ENCODE measurements around the gene MDGA2.

The MDGA2 gene

GRCh38 chr14:47485421-47485820 lies 190.0 kb downstream of the MDGA2 start:
- no peak for DNase-seq (ENCODE audit: low read depth)

GRCh38 chr14:47483449-47483848 lies 192.0 kb downstream of the MDGA2 start:
- no peak for DNase-seq (ENCODE audit: low read depth)

DNA sequence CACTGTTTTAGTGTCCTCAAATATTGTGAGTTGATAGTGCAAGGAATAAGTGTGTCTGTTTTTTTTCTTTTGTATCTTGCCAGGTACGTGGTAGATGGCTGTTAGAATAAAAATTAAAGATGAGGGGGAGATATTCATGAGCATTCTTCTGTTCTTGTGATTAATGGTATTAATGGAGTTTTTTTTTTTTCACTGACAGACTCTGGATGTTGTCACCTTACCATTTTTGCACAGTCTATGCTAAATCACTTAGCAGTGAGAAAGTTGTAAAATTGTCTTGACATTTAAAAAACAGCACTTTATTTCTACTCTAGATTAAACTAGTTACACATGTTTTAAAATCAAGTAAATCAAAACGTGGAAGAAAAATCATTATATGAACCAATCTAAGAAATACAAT lies 204.3 kb downstream of the MDGA2 start:
- no peak for DNase-seq (ENCODE audit: low read depth)

- DNase-seq (ENCODE audit: low read depth): no peak
Observed at GRCh38 chr14:47466916-47467315, 208.5 kb downstream of the MDGA2 start.

DNA sequence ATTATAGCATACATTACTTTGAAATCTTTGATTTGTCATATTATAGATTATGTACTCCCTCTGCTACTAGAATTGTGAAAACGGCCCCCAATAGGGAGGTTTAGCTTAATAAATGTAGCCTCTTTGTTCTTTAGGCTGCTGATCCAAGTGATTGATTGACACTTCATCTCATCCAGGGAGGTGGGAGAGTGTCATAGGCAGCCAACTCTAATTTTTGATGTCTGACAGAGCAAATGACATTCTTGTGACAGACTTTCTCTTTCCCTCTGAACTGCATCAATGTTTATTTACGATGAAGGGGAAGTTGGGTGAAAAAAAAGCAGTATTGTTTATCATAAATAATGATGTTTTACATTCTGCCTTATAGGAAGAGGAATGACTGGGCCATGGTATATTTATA lies 221.4 kb downstream of the MDGA2 start:
- DNase-seq (ENCODE audit: low read depth): no peak

DNA sequence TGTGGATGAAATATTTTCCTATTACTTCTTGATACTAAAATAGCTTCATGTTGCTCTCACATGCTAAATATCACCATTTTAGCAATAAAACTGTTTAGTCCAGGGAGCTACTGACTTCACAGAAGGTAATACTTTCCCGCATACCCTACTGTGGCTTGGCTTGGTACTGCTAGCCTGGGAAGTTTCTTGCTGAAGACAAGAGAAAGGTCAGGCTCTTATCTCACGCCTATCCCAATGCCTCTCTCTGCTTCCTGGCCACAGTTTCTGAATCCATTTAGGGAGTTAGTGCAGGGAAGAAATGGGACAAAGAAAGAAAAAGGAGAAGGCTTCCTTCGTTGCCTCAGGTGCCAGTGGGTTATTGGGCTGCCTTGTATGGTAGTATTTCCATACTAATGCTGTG lies 228.3 kb downstream of the MDGA2 start:
- DNase-seq (ENCODE audit: low read depth): no peak

DNA sequence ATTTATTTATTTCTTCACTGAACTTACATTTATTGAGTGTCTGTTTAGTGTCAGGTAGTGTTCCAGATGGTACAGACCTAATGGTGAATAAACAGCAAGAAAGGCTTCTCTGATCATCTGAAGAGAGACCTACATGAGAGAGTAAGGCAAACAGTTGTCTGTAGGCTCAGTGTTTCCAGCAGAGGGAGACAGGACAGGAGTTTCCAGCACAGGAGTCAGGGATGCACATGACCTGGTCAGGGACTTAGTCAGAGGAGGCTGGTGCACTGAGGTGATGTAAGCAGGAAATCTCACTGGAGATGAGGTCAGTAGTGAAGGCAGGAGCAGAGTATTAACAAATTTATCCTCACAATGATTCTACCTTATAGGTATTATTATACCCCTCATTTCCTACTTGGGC lies 233.2 kb downstream of the MDGA2 start:
- DNase-seq (ENCODE audit: low read depth): no peak

DNA sequence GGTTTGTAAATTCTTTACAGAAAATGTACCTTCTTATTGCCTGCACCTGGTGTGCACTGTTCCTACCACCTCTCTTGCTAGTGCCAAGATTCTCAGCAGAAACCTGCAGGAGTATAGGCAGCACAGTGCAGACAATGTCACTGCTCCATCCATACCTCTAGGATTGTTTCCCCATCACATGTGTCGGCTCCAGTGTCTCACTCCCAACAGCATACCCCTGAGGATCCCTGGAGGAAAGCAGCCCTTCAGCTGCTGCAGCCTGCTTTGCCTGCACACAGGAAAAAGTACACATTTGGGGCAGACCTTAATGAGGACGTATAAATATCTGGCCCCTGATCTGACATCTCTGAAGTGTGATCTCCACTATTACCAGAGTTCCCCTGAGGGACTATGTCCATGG lies 235.5 kb downstream of the MDGA2 start:
- no peak for DNase-seq (ENCODE audit: low read depth)

DNA sequence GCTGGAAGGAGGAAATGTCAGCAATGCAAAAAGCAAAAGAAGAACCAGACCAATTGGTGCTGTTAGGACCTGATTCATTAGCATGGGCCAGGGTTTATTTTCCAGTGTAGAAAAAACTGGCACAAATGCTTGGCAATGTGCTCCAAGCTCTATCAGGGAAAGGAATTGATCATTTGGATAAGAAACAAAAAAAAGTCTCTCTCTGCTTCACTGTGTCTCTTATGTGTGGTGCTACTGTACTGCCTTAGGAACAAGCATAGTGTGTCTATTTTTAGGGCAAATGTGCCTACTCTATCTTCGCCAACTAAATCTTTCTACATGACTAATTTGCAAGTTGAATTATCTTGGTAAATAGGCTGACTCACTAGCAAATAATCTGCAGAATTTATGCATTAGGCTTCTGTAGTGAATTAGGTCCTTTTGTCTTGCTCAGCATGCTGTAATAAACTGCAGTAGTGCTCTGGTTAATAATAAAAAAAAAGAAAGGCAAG lies 236.7 kb downstream of the MDGA2 start:
- DNase-seq (ENCODE audit: low read depth): no peak

- no peak for DNase-seq (ENCODE audit: low read depth)
Observed at GRCh38 chr14:47435331-47435965, 240.0 kb downstream of the MDGA2 start.

- no peak for DNase-seq (ENCODE audit: low read depth)
Observed at GRCh38 chr14:47427629-47428028, 247.8 kb downstream of the MDGA2 start.

DNA sequence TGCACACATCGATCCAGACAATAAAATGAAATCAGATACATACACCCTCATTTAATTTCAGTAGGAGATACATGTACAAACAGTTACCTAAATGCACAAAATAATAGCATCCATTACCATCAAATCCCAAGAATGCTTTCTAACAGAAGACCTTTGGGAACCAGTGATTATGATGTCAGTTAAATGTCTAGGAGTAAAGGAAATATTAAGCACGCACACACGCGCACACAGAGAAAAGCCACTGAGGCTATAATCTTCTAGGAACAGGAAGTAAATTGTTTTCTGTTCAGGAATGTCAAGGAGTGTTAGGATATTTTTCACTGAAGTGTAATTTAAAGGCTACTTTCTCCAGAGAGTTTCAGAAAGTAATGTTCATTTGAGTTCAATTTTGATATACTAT lies 250.1 kb downstream of the MDGA2 start:
- no peak for DNase-seq (ENCODE audit: low read depth)

DNA sequence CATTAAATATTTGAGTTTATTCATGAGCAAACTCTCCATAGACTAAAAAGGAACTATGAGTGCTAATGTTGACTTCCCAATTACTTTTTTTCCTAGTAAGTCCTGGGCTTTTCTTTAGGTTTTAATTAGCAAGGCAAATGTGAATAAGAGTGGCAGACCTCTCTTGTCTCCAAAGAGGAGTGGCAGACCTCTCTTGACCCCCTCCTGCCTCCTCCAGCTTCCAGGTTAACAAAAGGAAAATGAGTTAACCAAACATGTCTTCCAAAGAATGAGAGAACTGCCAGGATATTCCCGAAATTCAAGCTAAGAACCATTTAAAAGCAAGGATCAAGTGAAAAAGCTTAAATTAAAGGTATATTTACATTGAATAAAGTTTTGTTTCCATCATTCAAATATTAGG lies 253.2 kb downstream of the MDGA2 start:
- no peak for DNase-seq (ENCODE audit: low read depth)

- DNase-seq (ENCODE audit: low read depth): no peak
Observed at GRCh38 chr14:47411523-47411922, 263.9 kb downstream of the MDGA2 start.

DNA sequence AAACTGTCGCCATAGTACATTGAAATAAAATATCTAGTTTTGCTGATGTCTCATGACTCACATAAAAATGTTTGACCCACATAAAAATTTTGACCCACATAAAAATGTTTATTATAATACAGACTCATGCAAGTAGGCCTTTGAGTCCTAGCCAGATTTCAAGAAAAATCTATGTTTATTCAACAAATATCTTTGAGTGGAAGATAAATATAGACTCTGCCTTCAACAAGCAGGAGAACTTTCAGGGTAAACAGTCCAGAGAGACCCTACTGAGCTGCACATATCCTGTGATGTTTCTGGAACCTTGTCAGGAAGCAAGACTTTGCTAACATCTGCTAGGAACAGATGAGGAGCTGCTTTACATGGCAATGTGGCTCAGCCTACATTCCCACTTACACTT lies 283.1 kb downstream of the MDGA2 start:
- no peak for DNase-seq (ENCODE audit: low read depth)

DNA sequence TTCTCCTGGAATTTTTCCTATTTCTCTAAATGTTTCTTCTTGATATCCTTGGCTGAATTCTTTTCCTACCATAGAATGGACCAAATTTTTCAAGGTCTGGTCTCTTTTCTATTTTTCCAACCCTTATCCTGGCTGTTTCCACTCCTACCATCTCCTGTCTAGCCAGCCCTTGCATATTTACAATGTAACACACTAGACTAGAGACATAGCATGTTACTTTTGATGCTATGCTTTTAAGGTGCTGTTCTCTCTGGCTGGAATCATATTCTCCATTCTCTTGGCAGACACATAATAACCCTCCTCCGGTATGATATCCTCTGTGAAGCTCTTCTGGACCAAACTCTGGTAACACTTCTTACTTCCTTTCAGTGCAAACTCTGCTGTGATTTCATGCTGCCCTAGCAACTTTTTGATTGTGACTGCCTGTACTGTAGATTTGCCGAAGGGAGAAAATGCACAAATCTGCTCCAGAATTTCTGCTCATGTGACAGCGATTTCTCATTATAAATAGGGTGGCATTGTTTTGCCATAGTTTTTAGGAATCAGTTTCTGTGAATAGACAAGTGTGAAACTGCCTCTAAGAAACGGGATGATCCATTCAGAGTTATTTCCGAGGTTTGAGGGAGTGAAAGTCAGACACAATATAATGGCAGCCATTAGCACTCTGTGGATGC lies 284.4 kb downstream of the MDGA2 start:
- DNase-seq (ENCODE audit: low read depth): no peak

DNA sequence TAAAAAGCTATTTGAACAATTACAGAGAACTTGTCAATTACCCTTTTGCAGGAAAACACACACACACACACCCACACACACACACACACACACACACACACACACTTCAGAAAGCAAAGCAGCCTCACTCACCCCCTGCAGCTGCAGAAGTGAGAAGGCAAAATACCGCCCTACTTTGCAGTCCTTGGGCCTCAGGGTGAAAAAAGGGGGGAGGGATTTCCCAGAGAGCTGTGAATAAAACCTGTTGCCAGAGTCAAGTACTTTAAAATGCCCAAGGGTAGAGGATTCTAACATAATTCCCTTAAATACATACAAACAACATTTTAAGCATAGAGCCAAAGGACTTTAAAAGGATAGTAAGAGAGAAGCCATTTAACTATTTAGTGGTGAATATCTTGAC lies 285.9 kb downstream of the MDGA2 start:
- no peak for DNase-seq (ENCODE audit: low read depth)

- no peak for DNase-seq (ENCODE audit: low read depth)
Observed at GRCh38 chr14:47366006-47366405, 309.4 kb downstream of the MDGA2 start.

- DNase-seq (ENCODE audit: low read depth): no peak
Observed at GRCh38 chr14:47365233-47365632, 310.2 kb downstream of the MDGA2 start.

DNA sequence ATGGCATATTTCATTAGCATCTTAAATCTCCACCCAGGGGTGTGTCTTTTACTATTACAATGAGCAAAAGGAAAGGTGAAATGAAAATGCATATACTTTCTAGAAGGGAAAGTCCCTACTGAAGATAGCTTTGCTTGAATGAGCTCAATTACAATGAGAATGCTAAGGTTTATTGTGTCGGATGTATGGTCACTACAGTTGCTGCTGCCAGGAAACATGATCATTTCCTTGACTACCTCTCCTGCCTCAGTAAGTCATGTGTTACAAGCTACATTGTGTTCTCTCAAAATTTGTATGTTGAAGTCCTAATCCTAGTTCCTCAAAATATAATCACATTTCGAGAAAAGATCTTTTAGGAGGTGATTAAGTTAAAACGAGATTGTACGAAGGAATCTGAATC lies 322.2 kb downstream of the MDGA2 start:
- no peak for DNase-seq (ENCODE audit: low read depth)

- DNase-seq (ENCODE audit: low read depth): no peak
Observed at GRCh38 chr14:47346849-47347248, 328.6 kb downstream of the MDGA2 start.

DNA sequence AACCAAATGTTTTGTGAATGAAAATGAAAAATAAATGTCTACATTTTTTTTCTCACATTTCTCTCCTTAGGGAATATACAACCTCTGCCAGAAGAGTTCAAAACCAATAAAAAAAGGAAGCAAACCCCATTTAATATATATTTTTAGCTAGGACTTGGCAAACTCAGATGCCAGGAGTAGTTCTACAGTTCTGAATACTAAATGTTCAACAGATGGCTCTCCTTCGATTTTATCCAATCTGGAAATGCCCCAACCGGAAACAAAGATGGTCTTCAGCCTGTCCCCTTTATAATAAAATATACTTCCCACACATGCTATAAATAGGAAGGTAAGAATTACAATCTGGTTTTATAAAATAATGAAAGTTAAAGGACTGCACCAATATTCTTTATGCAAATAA lies 330.4 kb downstream of the MDGA2 start:
- DNase-seq (ENCODE audit: low read depth): no peak

DNA sequence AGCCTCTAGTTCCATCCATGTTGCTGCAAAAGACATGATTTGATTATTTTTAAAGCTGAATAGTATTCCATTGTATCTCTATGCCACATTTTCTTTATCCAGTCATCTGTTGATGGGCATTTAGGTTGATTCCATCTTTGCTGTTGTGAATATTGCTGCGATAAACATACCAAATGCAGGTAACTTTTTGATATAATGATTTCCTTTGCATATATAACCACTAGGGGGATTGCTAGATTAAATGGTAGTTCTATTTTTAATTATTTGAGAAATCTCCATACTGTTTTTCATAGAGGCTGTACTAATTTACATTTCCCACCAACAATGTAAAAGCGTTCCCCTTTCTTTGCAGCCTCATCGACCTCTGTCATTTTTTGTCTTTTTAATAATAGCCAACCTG lies 342.5 kb downstream of the MDGA2 start:
- DNase-seq (ENCODE audit: low read depth): no peak

- no peak for DNase-seq (ENCODE audit: low read depth)
Observed at GRCh38 chr14:47332106-47332505, 343.3 kb downstream of the MDGA2 start.

Data from activated T-cell treated with anti-CD3 and anti-CD28 coated beads for 1 hour (primary cell).